SK-N-SH (cell line): ENCODE data around the gene NHP2. TPM values are rescaled to one million over a fixed set of nuclear protein-coding genes. Genes with fewer than 3 reads are reported as not detected.

Experiments used
- CTCF ChIA-PET: fragments of 300-600, 350-600 bp; formaldehyde crosslinking; extraction: SDS; loops from one replicate; lab custom pipeline; 2021; lab: Yijun Ruan, JAX
- POLR2A ChIA-PET: fragments of 350-600 bp; sonication (Branson Sonifier 250); formaldehyde crosslinking; extraction: SDS; loops from one replicate; lab custom pipeline; 2020; ENCODE audit warnings: antibody characterized with exemption, inconsistent platforms; lab: Yijun Ruan, JAX
- DNase-seq: peaks from one replicate; pipeline ENCODE4 v3.0.0; 2012
- H2AFZ ChIP-seq: fragments of 200-600 bp; sonication (generic); 2 replicates; pipeline ENCODE4 v1.8.1; 2016; ENCODE audit warnings: antibody characterized with exemption, mild to moderate bottlenecking, low read depth
- H3F3A ChIP-seq: fragments of 200-600 bp; sonication (generic); replicated peaks from 2 replicates; pipeline ENCODE3; 2016; ENCODE audit warnings: antibody characterized with exemption, mild to moderate bottlenecking; ENCODE audit not compliant: insufficient read depth
- H3K27ac ChIP-seq, 2 experiments: fragments of 200-500 bp in 1 of 2; fragments of 200-600 bp in 1 of 2; sonication (Bioruptor generic) in 1 of 2; sonication (generic), shearing (Covaris generic) in 1 of 2; 2 replicates each; pipeline versions ENCODE4 v1.5.1 to v1.6.1; 2014 to 2016; ENCODE audit warnings: low read depth in 2 of 2, inconsistent platforms in 1 of 2, low read length in 1 of 2, mild to moderate bottlenecking in 1 of 2, mixed read lengths in 1 of 2
- H3K27me3 ChIP-seq: fragments of 200-600 bp; sonication (generic), shearing (Covaris generic); 2 replicates; pipeline ENCODE4 v1.6.1; 2016; ENCODE audit warnings: mixed run types; ENCODE audit not compliant: insufficient read depth
- H3K36me3 ChIP-seq, 2 experiments: fragments of 200-500 bp in 1 of 2; fragments of 200-600 bp in 1 of 2; sonication (Bioruptor generic) in 1 of 2; sonication (generic) in 1 of 2; replicated peaks in 1 of 2; 2 replicates each; pipeline versions ENCODE3 to v1.5.1; 2014 to 2016; ENCODE audit warnings: low read length in 1 of 2, mild to moderate bottlenecking in 1 of 2; ENCODE audit not compliant: insufficient read depth in 2 of 2, control insufficient read depth in 1 of 2
- H3K4me1 ChIP-seq, 2 experiments: fragments of 200-500 bp in 1 of 2; fragments of 200-600 bp in 1 of 2; sonication (Bioruptor generic) in 1 of 2; sonication (generic), shearing (Covaris generic) in 1 of 2; 2 replicates each; pipeline versions ENCODE4 v1.5.1 to v1.6.1; 2014 to 2016; ENCODE audit warnings: low read depth in 1 of 2, low read length in 1 of 2, mixed run types in 1 of 2; ENCODE audit not compliant: insufficient read depth in 2 of 2, control insufficient read depth in 1 of 2
- H3K4me2 ChIP-seq: fragments of 200-600 bp; sonication (generic), shearing (Covaris generic); 2 replicates; pipeline ENCODE4 v1.6.1; 2017; ENCODE audit warnings: mixed run types
- H3K4me3 ChIP-seq, 2 experiments: fragments of 200-500 bp in 1 of 2; fragments of 200-600 bp in 1 of 2; sonication (Bioruptor generic) in 1 of 2; sonication (generic), shearing (Covaris generic) in 1 of 2; 2 replicates each; pipeline versions ENCODE4 v1.5.1 to v1.8.1; 2014 to 2016; ENCODE audit warnings: low read depth in 2 of 2, inconsistent platforms in 1 of 2, low read length in 1 of 2, mild to moderate bottlenecking in 1 of 2, mixed read lengths in 1 of 2, moderate library complexity in 1 of 2
- H3K79me2 ChIP-seq: fragments of 200-600 bp; sonication (generic); 2 replicates; pipeline ENCODE4 v1.8.1; 2017; ENCODE audit warnings: mild to moderate bottlenecking; ENCODE audit not compliant: insufficient read depth
- H3K9ac ChIP-seq: fragments of 200-600 bp; sonication (generic); 2 replicates; pipeline ENCODE4 v1.6.1; 2017; ENCODE audit warnings: mixed run types
- H3K9me2 ChIP-seq: fragments of 200-600 bp; sonication (generic); 2 replicates; pipeline ENCODE4 v1.6.1; 2017; ENCODE audit warnings: mixed run types
- H3K9me3 ChIP-seq: fragments of 200-600 bp; sonication (generic); 2 replicates; pipeline ENCODE4 v1.6.1; 2017; ENCODE audit warnings: mixed run types, mild to moderate bottlenecking, moderate library complexity
- H4K20me1 ChIP-seq: fragments of 200-600 bp; sonication (generic); 2 replicates; pipeline ENCODE4 v1.6.1; 2017; ENCODE audit warnings: mild to moderate bottlenecking, mixed run types; ENCODE audit not compliant: insufficient read depth
- CHD2 ChIP-seq: fragments of 150-350 bp; IDR thresholded peaks from 2 replicates; pipeline ENCODE4 v1.6.1; 2018; ENCODE audit warnings: low read length; ENCODE audit not compliant: partially characterized antibody
- EZH2phosphoT487 ChIP-seq: fragments of 200-600 bp; sonication (generic); IDR thresholded peaks from 2 replicates; pipeline ENCODE4 v1.6.1; 2017; ENCODE audit warnings: low read depth, mixed run types, mild to moderate bottlenecking, antibody characterized with exemption, moderate library complexity, borderline replicate concordance
- FOSL2 ChIP-seq: IDR thresholded peaks from 2 replicates; pipeline ENCODE4 v1.4.0; 2012; ENCODE audit warnings: low read depth, mild to moderate bottlenecking, moderate library complexity, borderline replicate concordance
- FOXJ3 ChIP-seq: sonication (generic); formaldehyde crosslinking; IDR thresholded peaks from 2 replicates; pipeline ENCODE4 v1.5.1; 2020; ENCODE audit warnings: mild to moderate bottlenecking, missing genetic modification reagents
- FOXM1 ChIP-seq: IDR thresholded peaks from 2 replicates; pipeline ENCODE4 v1.4.0; 2012; ENCODE audit warnings: low read depth, mild to moderate bottlenecking
- GABPA ChIP-seq: IDR thresholded peaks from 2 replicates; pipeline ENCODE4 v1.4.0; 2012; ENCODE audit warnings: low read depth, mild to moderate bottlenecking
- JUND ChIP-seq: IDR thresholded peaks from 2 replicates; pipeline ENCODE4 v1.4.0; 2012
- MEF2A ChIP-seq: IDR thresholded peaks from 2 replicates; pipeline ENCODE4 v1.4.0; 2012; ENCODE audit warnings: low read depth, borderline replicate concordance
- NFIC ChIP-seq: IDR thresholded peaks from 2 replicates; pipeline ENCODE4 v1.4.0; 2012; ENCODE audit warnings: borderline replicate concordance
- POLR2AphosphoS5 ChIP-seq: IDR thresholded peaks from 2 replicates; pipeline ENCODE4 v1.6.1; 2012; ENCODE audit warnings: low read depth, low read length
- RFX5 ChIP-seq: IDR thresholded peaks from 2 replicates; pipeline ENCODE4 v1.6.1; 2012; ENCODE audit warnings: mild to moderate bottlenecking, improper control_type of control experiment, low read length
- SIN3A ChIP-seq: IDR thresholded peaks from 2 replicates; pipeline ENCODE4 v1.6.1; 2012; ENCODE audit warnings: low read depth, mild to moderate bottlenecking, low read length, moderate library complexity, borderline replicate concordance
- SMC3 ChIP-seq: IDR thresholded peaks from 2 replicates; pipeline ENCODE4 v1.6.1; 2012; ENCODE audit warnings: low read depth, low read length, improper control_type of control experiment
- TEAD4 ChIP-seq: IDR thresholded peaks from 2 replicates; pipeline ENCODE4 v1.4.0; 2012; ENCODE audit warnings: mild to moderate bottlenecking, borderline replicate concordance; ENCODE audit not compliant: insufficient read depth
- YY1 ChIP-seq: IDR thresholded peaks from 2 replicates; pipeline ENCODE4 v1.4.0; 2012; ENCODE audit warnings: low read depth, mild to moderate bottlenecking
- WGBS: methylation state at CpG from one replicate; pipeline ENCODE4 v1.1.6; 2017; ENCODE audit warnings: low lambda C conversion rate; 5-methylcytosine and 5-hydroxymethylcytosine counted together
- polyA plus RNA-seq, 3 experiments: library from polyadenylated mRNA; depleted of rRNA; stranded (reverse); fragments of >200 nt; gene quantifications; 2 replicates each; pipeline ENCODE4 v1.2.3, GENCODE V29; 2012
- TF ChIP-seq, protein P1 (sequence below): fragments of 200-600 bp; sonication (generic); IDR thresholded peaks from 2 replicates; pipeline ENCODE4 v1.6.1; 2017; ENCODE audit warnings: antibody characterized with exemption, mild to moderate bottlenecking, moderate library complexity
- TF ChIP-seq, protein P2 (sequence below): IDR thresholded peaks from 2 replicates; pipeline ENCODE4 v1.4.0; 2012; ENCODE audit warnings: low read depth
- TF ChIP-seq, protein P3 (sequence below): fragments of 150-350 bp; IDR thresholded peaks from 2 replicates; pipeline ENCODE4 v1.6.1; 2016; ENCODE audit warnings: mild to moderate bottlenecking, low read depth, low read length
- TF ChIP-seq, protein P4 (sequence below): IDR thresholded peaks from 2 replicates; pipeline ENCODE4; 2012
- TF ChIP-seq, protein P5 (sequence below): IDR thresholded peaks from 2 replicates; pipeline ENCODE4 v1.4.0; 2012; ENCODE audit warnings: low read depth, borderline replicate concordance

The NHP2 gene
- polyA plus RNA-seq, 1 of the 3 experiments (the other 2 are of a cell fraction), result 455 TPM

DNA sequence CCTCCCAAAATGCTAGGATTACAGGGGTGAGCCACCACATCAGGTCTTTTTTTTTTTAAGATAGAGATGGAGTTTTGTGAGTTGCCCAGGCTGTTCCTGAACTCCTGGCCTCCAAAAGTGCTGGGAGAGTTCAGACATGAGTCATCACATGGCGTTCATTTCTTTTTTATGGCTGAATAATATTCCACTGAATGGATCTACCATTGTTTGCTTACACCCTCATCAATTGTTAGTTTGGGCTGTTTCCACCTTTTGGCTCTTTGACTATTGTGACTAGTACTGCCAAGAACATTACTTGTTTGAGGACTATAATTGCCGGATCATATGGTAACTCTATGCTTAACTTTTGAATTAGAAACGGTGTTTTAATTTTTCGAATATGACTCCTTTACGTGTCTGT, 41.1 kb downstream of the NHP2 start:
- H3K36me3 ChIP-seq, result no peaks in the 10 kb centered on the region
- no peaks in the 10 kb centered on the region for H3K79me2 ChIP-seq
- H3K9me2 ChIP-seq, result no peaks in the 10 kb centered on the region
- H3K27ac ChIP-seq, result no peak overlapping the region
- no peak overlapping the region for H2AFZ ChIP-seq
- no peaks in the 10 kb centered on the region for H3K9me3 ChIP-seq
- ChIA-PET CTCF (interaction anchor here (1.0 to 5.5 kb wide), 3 partner anchors 8 to 36 kb away, joined by 3 to 21 read pairs (median 7); no protein-coding TSS in a partner anchor), POLR2A (no interaction called here)
- no peak overlapping the region for H3K9ac ChIP-seq
- H3K27me3 ChIP-seq, result no peaks in the 10 kb centered on the region; the same call in 1 of the 2 replicates
- H3K4me1 ChIP-seq, result peaks cover 0 to 32% of the 10 kb centered on the region in 2 experiments; a peak in 1 of 4 replicates
- DNase-seq, result no peak
- TF ChIP-seq YY1, result no peak
- no peak for TF ChIP-seq RFX5
- TF ChIP-seq, protein P1, sequence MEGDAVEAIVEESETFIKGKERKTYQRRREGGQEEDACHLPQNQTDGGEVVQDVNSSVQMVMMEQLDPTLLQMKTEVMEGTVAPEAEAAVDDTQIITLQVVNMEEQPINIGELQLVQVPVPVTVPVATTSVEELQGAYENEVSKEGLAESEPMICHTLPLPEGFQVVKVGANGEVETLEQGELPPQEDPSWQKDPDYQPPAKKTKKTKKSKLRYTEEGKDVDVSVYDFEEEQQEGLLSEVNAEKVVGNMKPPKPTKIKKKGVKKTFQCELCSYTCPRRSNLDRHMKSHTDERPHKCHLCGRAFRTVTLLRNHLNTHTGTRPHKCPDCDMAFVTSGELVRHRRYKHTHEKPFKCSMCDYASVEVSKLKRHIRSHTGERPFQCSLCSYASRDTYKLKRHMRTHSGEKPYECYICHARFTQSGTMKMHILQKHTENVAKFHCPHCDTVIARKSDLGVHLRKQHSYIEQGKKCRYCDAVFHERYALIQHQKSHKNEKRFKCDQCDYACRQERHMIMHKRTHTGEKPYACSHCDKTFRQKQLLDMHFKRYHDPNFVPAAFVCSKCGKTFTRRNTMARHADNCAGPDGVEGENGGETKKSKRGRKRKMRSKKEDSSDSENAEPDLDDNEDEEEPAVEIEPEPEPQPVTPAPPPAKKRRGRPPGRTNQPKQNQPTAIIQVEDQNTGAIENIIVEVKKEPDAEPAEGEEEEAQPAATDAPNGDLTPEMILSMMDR, result no peak
- no peak for TF ChIP-seq EZH2phosphoT487
- TF ChIP-seq GABPA, result no peak
- TF ChIP-seq, protein P2, sequence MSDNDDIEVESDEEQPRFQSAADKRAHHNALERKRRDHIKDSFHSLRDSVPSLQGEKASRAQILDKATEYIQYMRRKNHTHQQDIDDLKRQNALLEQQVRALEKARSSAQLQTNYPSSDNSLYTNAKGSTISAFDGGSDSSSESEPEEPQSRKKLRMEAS, result no peak
- no peak for TF ChIP-seq SIN3A
- TF ChIP-seq MEF2A, result no peak
- no peak for TF ChIP-seq JUND
- TF ChIP-seq, protein P3, sequence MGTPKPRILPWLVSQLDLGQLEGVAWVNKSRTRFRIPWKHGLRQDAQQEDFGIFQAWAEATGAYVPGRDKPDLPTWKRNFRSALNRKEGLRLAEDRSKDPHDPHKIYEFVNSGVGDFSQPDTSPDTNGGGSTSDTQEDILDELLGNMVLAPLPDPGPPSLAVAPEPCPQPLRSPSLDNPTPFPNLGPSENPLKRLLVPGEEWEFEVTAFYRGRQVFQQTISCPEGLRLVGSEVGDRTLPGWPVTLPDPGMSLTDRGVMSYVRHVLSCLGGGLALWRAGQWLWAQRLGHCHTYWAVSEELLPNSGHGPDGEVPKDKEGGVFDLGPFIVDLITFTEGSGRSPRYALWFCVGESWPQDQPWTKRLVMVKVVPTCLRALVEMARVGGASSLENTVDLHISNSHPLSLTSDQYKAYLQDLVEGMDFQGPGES, result no peak
- TF ChIP-seq, protein P4, sequence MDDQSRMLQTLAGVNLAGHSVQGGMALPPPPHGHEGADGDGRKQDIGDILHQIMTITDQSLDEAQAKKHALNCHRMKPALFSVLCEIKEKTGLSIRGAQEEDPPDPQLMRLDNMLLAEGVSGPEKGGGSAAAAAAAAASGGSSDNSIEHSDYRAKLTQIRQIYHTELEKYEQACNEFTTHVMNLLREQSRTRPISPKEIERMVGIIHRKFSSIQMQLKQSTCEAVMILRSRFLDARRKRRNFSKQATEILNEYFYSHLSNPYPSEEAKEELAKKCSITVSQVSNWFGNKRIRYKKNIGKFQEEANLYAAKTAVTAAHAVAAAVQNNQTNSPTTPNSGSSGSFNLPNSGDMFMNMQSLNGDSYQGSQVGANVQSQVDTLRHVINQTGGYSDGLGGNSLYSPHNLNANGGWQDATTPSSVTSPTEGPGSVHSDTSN, result no peak
- TF ChIP-seq FOXJ3 (CRISPR knock-in tag), result no peak
- TF ChIP-seq, protein P5, sequence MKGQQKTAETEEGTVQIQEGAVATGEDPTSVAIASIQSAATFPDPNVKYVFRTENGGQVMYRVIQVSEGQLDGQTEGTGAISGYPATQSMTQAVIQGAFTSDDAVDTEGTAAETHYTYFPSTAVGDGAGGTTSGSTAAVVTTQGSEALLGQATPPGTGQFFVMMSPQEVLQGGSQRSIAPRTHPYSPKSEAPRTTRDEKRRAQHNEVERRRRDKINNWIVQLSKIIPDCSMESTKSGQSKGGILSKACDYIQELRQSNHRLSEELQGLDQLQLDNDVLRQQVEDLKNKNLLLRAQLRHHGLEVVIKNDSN, result no peak
- no peak for TF ChIP-seq NFIC
- no peak for TF ChIP-seq FOSL2
- TF ChIP-seq SMC3, result no peak
- TF ChIP-seq FOXM1, result no peak
- TF ChIP-seq CHD2, result no peak
- TF ChIP-seq POLR2AphosphoS5, result no peak
- no peak for TF ChIP-seq TEAD4
- H3K4me3 ChIP-seq, result no peak overlapping the region; a peak in 1 of 4 replicates
- H3F3A ChIP-seq, result no peaks in the 10 kb centered on the region
- H4K20me1 ChIP-seq, result no peaks in the 10 kb centered on the region
- 48% methylated on average over 5 of the region's 5 CpGs for WGBS
- peak overlapping the region; percentile 64; the same call in 1 of the 2 replicates for H3K4me2 ChIP-seq
